Measurements from ENCODE around the gene ROGDI. TPM values are rescaled to one million over a fixed set of nuclear protein-coding genes. Genes with fewer than 3 reads are reported as not detected.

Gene ROGDI
- total RNA-seq, 1 experiment from 2014 or later: 32.1 TPM

- ATAC-seq: no peak
- DNase-seq (ENCODE audit: low spot score): no peak
- CTCF ChIA-PET: no interaction called here
- Mint-ChIP-seq H3K4me3 (no peak overlapping the region), H3K27me3 (ENCODE audit: low read depth) (no peaks in the 10 kb centered on the region), H3K36me3 (peaks cover 58% of the 10 kb centered on the region), H3K9me3 (no peaks in the 10 kb centered on the region), H3K27ac (no peak overlapping the region), H3K4me1 (peaks cover 7% of the 10 kb centered on the region)
- TF ChIP-seq ATF1 (CRISPR knock-in tag; IDR thresholded peaks at IDR 0.05) (no peak), FOXP4 (CRISPR knock-in tag; IDR thresholded peaks at IDR 0.05) (no peak), PRDM15 (CRISPR knock-in tag; IDR thresholded peaks at IDR 0.05) (no peak), ETV6 (CRISPR knock-in tag; IDR thresholded peaks at IDR 0.05) (no peak)
- POLR2A ChIA-PET: no interaction called here
Measured at GRCh38 chr16:4840984-4841383, 38.6 kb upstream of the ROGDI start.

- no peak overlapping the region for H3K27ac Mint-ChIP-seq
- no peaks in the 10 kb centered on the region for H3K9me3 Mint-ChIP-seq
- no peaks in the 10 kb centered on the region for H3K27me3 Mint-ChIP-seq (ENCODE audit: low read depth)
- ChIA-PET POLR2A (no interaction called here), CTCF (interaction anchor here (1.2 kb wide), 1 partner anchor 96 kb away, joined by 3 read pairs; no protein-coding TSS in a partner anchor)
- H3K4me3 Mint-ChIP-seq: no peak overlapping the region
- TF ChIP-seq ZNF263 (CRISPR knock-in tag; IDR thresholded peaks at IDR 0.05; ENCODE audit: low read depth) (no peak), PRRX2 (CRISPR knock-in tag; IDR thresholded peaks at IDR 0.05) (no peak), E2F4 (CRISPR knock-in tag; IDR thresholded peaks at IDR 0.05; ENCODE audit: borderline replicate concordance, low read depth) (no peak), JAZF1 (CRISPR knock-in tag; IDR thresholded peaks at IDR 0.05) (no peak), TP53 (CRISPR knock-in tag; IDR thresholded peaks at IDR 0.05) (no peak), ZNF281 (CRISPR knock-in tag; IDR thresholded peaks at IDR 0.05) (no peak), ATF6 (CRISPR knock-in tag; IDR thresholded peaks at IDR 0.05) (no peak), ETV6 (CRISPR knock-in tag; IDR thresholded peaks at IDR 0.05) (no peak)
- no peaks in the 10 kb centered on the region for H3K4me1 Mint-ChIP-seq
- DNase-seq (ENCODE audit: low spot score): no peak
- H3K36me3 Mint-ChIP-seq: peaks cover 51% of the 10 kb centered on the region
- ATAC-seq: no peak
Measured at GRCh38 chr16:4839942-4840341, 37.5 kb upstream of the ROGDI start.
